Adrenal gland (tissue), 5 donors: ENCODE measurements around the gene GRAMD2A.

ENCODE experiments used
- POLR2A ChIP-seq, 2 donors: fragments of 450-650 bp; IDR thresholded peaks; one replicate each; pipeline ENCODE4 v1.6.1; 2017; ENCODE audit warnings: antibody characterized with exemption in 2 of 2, mild to moderate bottlenecking in 2 of 2, moderate library complexity in 1 of 2
- TF ChIP-seq, protein P1 (sequence below), 6 experiments: fragments of 450-650 bp in 4 of 6; fragments of 200-600 bp in 2 of 6; sonication (generic) in 1 of 6; IDR thresholded peaks; 1 replicate in 5 of 6; 2 replicates in 1 of 6; pipeline versions ENCODE4 v1.5.1 to v1.8.0; 2016 to 2021; ENCODE audit warnings: antibody characterized with exemption in 6 of 6, mild to moderate bottlenecking in 2 of 6, moderate library complexity in 1 of 6
- donor health status: DM: no; HTN: no; CAD: no.

- TF ChIP-seq, protein P1, sequence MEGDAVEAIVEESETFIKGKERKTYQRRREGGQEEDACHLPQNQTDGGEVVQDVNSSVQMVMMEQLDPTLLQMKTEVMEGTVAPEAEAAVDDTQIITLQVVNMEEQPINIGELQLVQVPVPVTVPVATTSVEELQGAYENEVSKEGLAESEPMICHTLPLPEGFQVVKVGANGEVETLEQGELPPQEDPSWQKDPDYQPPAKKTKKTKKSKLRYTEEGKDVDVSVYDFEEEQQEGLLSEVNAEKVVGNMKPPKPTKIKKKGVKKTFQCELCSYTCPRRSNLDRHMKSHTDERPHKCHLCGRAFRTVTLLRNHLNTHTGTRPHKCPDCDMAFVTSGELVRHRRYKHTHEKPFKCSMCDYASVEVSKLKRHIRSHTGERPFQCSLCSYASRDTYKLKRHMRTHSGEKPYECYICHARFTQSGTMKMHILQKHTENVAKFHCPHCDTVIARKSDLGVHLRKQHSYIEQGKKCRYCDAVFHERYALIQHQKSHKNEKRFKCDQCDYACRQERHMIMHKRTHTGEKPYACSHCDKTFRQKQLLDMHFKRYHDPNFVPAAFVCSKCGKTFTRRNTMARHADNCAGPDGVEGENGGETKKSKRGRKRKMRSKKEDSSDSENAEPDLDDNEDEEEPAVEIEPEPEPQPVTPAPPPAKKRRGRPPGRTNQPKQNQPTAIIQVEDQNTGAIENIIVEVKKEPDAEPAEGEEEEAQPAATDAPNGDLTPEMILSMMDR (IDR thresholded peaks at IDR 0.05) = no peak
- no peak for TF ChIP-seq POLR2A (IDR thresholded peaks at IDR 0.05)
These were observed 43.3 kb downstream of the GRAMD2A start for GRCh38 chr15:72154316-72154715.
